HUES48 (cell line): Measurements from ENCODE around the gene BPIFA3.

ENCODE experiments used
- H3K27ac ChIP-seq: one replicate; pipeline ENCODE4 v1.7.0; 2013; ENCODE audit warnings: low read depth, low read length, inconsistent platforms
- H3K27me3 ChIP-seq: 2 replicates; pipeline ENCODE4 v1.6.1; 2013; ENCODE audit warnings: mild to moderate bottlenecking, low read length; ENCODE audit not compliant: control insufficient read depth, insufficient read depth
- H3K36me3 ChIP-seq: 2 replicates; pipeline ENCODE4 v1.6.1; 2013; ENCODE audit warnings: low read length; ENCODE audit not compliant: control insufficient read depth, insufficient read depth
- H3K4me1 ChIP-seq: 2 replicates; pipeline ENCODE4 v1.6.1; 2013; ENCODE audit warnings: mild to moderate bottlenecking, low read length; ENCODE audit not compliant: control insufficient read depth, insufficient read depth
- H3K4me3 ChIP-seq: 2 replicates; pipeline ENCODE4 v1.5.1; 2013; ENCODE audit warnings: mild to moderate bottlenecking, low read depth, low read length
- H3K9ac ChIP-seq: 2 replicates; pipeline ENCODE4 v1.6.1; 2013; ENCODE audit warnings: mild to moderate bottlenecking, low read depth, low read length, moderate library complexity
- H3K9me3 ChIP-seq: 2 replicates; pipeline ENCODE4 v1.6.1; 2013; ENCODE audit warnings: low read length; ENCODE audit not compliant: control insufficient read depth, insufficient read depth

BPIFA3 gene

DNA sequence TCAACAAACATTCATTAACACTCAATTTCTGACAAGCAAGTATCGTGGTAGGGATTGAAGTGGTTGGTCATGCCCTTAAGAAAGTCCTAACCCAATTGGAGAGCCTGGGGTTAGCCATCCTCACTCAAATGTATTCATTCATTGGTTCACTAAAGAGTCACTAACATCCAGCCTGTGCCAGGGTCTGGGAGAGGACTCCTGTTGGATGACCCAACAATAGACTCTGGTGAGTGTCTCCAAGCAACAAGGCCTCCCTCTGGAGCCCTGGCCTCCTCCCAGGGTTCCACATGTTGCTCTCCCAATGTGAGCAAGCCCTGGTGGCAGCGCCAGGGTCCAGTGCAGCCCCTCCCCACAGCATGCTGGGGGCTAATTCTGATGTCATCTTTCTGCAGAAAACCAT, at the start of gene BPIFA3:
BPIFA3 (plus strand) TSS at position 301 of the 400 bp plus-strand sequence. CDS start 185 bp downstream, outside the sequence.
- Histone ChIP-seq H3K27me3 (no peaks in the 10 kb centered on the region), H3K9ac (no peak within 1 kb of the TSS), H3K4me1 (no peaks in the 10 kb centered on the region), H3K4me3 (no peak within 1 kb of the TSS), H3K9me3 (no peaks in the 10 kb centered on the region), H3K36me3 (no peaks in the 10 kb centered on the region), H3K27ac (no peak within 1 kb of the TSS)

DNA sequence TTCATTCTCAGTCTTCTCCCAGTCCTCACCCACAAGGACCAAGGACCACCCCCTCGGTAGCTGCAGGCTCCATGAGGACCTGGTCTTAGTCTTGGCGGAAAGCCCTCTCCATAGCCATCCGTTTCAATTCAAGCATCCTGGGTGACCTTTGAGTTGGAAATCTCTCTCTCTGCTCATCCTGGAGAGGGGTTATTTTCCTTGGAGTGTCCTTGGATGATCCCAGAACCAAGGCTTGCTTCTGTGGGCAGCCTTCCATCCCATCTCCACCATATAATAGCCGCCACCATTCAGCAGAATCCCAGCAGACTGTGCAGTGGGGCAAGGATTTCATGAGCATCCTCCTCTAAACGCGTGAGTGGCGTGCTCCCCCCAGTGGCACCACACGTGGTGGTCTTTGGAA, 49.3 kb upstream of the BPIFA3 start, which contains the start of gene BPIFA2:
BPIFA2 (plus strand) TSS at position 301 of the 400 bp plus-strand sequence. CDS start 987 bp downstream, outside the sequence.
- Histone ChIP-seq H3K4me1 (no peaks in the 10 kb centered on the region), H3K9ac (no peak within 1 kb of the TSS), H3K27ac (no peak within 1 kb of the TSS), H3K36me3 (no peaks in the 10 kb centered on the region), H3K9me3 (peaks cover 18% of the 10 kb centered on the region), H3K27me3 (no peaks in the 10 kb centered on the region), H3K4me3 (no peak within 1 kb of the TSS)

DNA sequence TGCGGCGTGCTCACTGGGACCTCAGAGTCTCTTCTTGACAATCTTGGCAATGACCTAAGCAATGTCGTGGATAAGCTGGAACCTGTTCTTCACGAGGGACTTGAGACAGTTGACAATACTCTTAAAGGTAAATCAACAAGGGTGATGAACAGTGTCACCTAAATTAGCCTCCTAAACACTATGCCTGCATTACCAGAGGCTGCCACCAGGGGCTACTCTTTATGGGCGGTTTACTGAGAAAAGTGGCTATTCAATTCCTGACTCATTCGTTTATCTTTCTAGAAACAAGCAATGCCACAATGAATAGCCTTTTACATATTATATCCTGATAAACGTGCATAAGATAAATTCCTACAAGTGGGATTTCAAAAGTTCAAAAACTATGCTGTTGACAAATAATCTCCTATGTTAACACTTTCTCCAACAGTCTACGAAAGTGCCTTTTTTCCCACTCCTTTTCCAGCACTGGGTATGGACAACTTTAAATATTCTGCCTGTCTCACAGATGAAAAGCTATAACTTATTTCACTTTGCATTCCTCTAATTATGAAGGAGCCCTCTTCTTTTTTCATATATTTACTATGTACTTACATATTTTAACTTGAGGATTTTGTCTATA, 47.9 kb upstream of the BPIFA3 start:
- H3K27me3 ChIP-seq, result no peaks in the 10 kb centered on the region
- H3K27ac ChIP-seq, result no peak overlapping the region
- no peaks in the 10 kb centered on the region for H3K36me3 ChIP-seq
- peaks cover 18% of the 10 kb centered on the region for H3K9me3 ChIP-seq
- H3K9ac ChIP-seq, result no peak overlapping the region
- no peaks in the 10 kb centered on the region for H3K4me1 ChIP-seq
- no peak overlapping the region for H3K4me3 ChIP-seq

DNA sequence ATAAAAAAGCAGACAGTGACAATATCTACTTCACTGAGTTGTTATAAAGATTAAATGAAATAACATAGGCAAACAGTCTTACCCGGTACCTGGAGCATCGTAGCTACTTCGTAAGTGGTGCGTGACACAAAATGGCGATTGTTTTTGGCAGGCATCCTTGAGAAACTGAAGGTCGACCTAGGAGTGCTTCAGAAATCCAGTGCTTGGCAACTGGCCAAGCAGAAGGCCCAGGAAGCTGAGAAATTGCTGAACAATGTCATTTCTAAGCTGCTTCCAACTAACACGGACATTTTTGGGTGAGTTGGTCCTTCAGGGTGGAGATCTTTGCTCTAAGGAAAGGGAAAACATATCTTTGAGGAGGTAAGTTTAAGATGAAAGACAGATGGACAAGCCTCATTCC, 44.4 kb upstream of the BPIFA3 start:
- Histone ChIP-seq H3K4me1 (no peaks in the 10 kb centered on the region), H3K9ac (no peak overlapping the region), H3K36me3 (no peaks in the 10 kb centered on the region), H3K27me3 (no peaks in the 10 kb centered on the region), H3K9me3 (peaks cover 18% of the 10 kb centered on the region), H3K27ac (no peak overlapping the region), H3K4me3 (no peak overlapping the region)

DNA sequence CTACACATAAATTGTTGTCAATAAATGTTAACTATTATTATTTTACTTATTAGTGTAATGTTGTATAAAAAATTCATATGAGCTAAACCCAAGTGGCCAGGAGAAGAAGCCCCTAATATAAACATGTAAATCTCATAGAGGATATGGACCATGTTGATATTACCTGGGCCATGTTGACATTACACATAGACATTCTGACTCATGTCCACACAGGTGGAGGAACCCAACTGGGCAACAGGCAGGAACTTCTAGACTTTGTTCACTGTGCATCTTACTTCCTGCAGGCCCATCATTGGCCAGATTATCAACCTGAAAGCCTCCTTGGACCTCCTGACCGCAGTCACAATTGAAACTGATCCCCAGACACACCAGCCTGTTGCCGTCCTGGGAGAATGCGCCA, 42.0 kb upstream of the BPIFA3 start:
- no peak overlapping the region for H3K27ac ChIP-seq
- no peak overlapping the region for H3K9ac ChIP-seq
- H3K4me1 ChIP-seq, result peaks cover 8% of the 10 kb centered on the region; the same call in 1 of the 2 replicates
- 0 out of 2 replicates have a peak, but pooled peaks cover 3% of the 10 kb centered on the region for H3K9me3 ChIP-seq
- no peaks in the 10 kb centered on the region for H3K27me3 ChIP-seq
- H3K4me3 ChIP-seq, result no peak overlapping the region
- H3K36me3 ChIP-seq, result no peaks in the 10 kb centered on the region

DNA sequence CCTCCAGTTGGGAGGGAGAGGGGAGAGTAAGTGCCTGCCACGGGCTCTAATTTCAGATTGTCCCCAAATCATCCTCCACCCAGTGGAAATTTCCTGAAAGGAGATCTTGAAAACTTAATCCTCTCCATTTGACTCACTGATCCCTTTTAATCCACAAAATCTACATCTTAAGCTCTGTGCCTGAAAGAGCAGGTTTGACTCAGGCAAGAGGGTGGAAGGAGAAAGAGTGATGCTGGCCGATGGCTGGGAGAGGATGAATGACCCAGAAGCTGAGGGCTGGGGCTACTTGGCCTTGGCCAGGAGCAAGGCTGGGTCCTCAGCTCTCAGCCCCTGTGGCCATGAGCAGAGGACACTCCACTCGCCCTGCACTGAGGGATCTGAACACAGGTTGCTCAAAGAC, 41.1 kb upstream of the BPIFA3 start:
- no peaks in the 10 kb centered on the region for H3K9me3 ChIP-seq
- peaks cover 8% of the 10 kb centered on the region; the same call in 1 of the 2 replicates for H3K4me1 ChIP-seq
- H3K27me3 ChIP-seq, result no peaks in the 10 kb centered on the region
- H3K9ac ChIP-seq, result no peak overlapping the region
- no peak overlapping the region for H3K27ac ChIP-seq
- H3K36me3 ChIP-seq, result no peaks in the 10 kb centered on the region
- H3K4me3 ChIP-seq, result no peak overlapping the region

DNA sequence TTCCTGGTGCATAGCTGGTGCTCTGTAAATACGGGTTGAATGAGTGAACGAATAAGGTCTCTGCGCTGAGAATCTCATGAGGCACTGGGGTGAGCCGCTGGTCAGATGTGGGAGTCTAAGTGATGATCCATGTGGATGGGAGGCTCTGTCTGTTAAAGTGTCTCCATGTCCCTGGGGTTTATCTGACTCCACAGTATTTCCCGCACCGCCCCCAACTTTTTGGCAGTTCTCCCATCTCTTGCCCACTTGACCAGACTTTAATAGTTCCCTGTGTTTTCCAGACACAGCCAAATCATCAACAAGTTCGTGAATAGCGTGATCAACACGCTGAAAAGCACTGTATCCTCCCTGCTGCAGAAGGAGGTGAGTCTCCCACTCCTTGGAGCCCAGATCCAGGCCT, 39.3 kb upstream of the BPIFA3 start:
- Histone ChIP-seq H3K36me3 (no peaks in the 10 kb centered on the region), H3K4me1 (peaks cover 8% of the 10 kb centered on the region; the same call in 1 of the 2 replicates), H3K4me3 (no peak overlapping the region), H3K9me3 (no peaks in the 10 kb centered on the region), H3K27ac (no peak overlapping the region), H3K27me3 (no peaks in the 10 kb centered on the region), H3K9ac (no peak overlapping the region)

DNA sequence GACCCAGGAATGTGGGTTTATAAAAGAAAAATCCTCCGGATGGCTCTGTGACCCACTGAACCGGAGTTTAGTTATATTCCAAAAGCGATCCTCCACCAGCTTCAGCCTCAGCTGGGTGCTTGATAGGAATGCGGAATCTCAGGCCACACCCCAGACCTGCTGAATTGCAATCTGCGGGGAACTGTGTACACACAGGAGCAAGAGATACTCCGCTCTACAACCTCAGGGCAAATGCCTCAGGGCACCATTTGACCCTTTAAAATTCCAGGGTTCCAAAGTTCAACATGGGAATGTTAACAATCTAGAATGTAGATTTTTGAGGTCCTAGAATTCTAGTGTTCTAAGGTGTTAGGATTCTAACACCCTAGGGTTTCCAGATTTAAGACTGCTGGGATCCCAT, 38.4 kb upstream of the BPIFA3 start:
- Histone ChIP-seq H3K4me1 (peaks cover 8% of the 10 kb centered on the region; the same call in 1 of the 2 replicates), H3K4me3 (no peak overlapping the region)

DNA sequence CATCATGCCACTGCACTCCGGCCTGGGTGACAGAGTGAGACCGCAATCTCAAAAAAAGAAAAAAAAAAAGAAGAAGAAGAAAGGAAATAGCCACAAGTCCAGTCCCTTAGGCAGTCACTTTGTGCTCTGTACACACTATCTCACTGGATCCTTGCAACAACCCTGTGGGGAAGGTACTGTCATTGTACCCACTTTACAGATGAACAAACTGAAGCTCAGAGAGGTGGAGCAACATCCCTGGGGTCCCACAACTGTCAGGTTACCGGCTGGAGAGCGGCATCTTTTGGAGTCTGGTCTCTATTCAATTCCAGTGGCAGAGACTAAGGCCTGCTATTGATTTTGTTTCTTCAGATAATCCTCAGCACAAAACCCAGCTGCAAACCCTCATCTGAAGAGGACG, 37.0 kb upstream of the BPIFA3 start:
- no peaks in the 10 kb centered on the region for H3K27me3 ChIP-seq
- no peaks in the 10 kb centered on the region for H3K9me3 ChIP-seq
- no peak overlapping the region for H3K4me3 ChIP-seq

More for the DNA sequence above, 38.4 kb upstream of the BPIFA3 start:
- Histone ChIP-seq H3K27me3 (no peaks in the 10 kb centered on the region), H3K9ac (no peak overlapping the region), H3K9me3 (no peaks in the 10 kb centered on the region), H3K27ac (no peak overlapping the region), H3K36me3 (no peaks in the 10 kb centered on the region)

DNA sequence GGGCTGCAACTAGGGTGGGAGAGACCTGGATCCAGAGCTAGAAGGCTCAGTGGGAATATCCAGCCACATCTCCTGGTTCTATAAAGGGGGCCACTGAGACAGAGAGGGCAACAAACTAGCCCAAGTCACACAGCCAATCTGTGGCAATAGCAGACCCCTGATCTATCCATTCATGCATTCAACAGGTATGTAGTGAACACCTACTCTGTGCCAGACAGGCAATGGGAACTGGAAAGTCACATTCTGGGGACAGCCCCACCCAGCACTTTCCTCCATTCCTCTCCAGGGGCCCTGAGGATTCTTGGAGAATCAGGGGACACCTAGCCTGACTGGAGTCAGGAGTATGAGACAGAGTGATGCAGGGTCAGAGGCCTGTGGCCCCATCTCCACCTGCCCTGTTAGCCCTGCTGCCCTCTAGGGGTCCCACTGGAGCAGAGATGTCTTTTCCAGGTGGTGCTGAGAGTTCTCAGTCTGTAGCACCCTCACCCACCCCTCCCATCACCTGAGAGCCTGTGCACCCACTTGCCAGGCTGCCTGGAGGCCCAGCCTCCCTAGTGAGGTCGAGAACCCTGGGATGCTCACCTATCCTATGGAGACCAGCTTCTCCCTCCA, 35.6 kb upstream of the BPIFA3 start:
- Histone ChIP-seq H3K27me3 (no peaks in the 10 kb centered on the region), H3K9ac (no peak overlapping the region), H3K4me1 (peaks cover 8% of the 10 kb centered on the region; the same call in 1 of the 2 replicates), H3K27ac (no peak overlapping the region), H3K4me3 (no peak overlapping the region), H3K36me3 (no peaks in the 10 kb centered on the region), H3K9me3 (no peaks in the 10 kb centered on the region)

More for the DNA sequence above, 37.0 kb upstream of the BPIFA3 start:
- H3K27ac ChIP-seq, result no peak overlapping the region
- H3K4me1 ChIP-seq, result peaks cover 8% of the 10 kb centered on the region; the same call in 1 of the 2 replicates
- H3K36me3 ChIP-seq, result no peaks in the 10 kb centered on the region
- no peak overlapping the region for H3K9ac ChIP-seq

DNA sequence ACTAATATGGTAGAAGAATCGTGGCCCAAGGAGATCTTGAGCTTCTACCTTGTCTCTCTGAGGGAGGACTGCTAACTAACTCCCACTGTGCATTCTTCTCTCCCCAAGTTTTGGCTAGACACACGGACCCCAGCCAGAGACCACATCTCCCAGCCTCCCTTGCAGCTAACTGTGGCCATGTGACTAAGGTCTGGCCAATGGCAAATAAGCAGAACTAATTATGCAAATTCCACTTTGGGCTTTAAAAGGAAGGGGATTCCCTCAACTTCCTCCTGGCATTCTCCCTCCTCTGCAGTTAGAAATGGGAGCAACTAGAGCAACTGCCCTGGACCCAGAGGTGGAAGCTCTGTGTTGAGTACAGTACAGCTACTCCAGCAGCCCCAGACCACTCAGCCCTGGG, 33.8 kb upstream of the BPIFA3 start:
- H3K9me3 ChIP-seq, result no peaks in the 10 kb centered on the region

More for the DNA sequence above, 33.8 kb upstream of the BPIFA3 start:
- Histone ChIP-seq H3K27ac (no peak overlapping the region), H3K9ac (no peak overlapping the region), H3K27me3 (no peaks in the 10 kb centered on the region), H3K4me3 (no peak overlapping the region), H3K36me3 (no peaks in the 10 kb centered on the region), H3K4me1 (0 out of 2 replicates have a peak, but pooled peaks cover 4% of the 10 kb centered on the region)
